Right lobe of liver (tissue), 4 donors: ENCODE results near the gene HTRA3.

Experiments
- POLR2A ChIP-seq: fragments of 450-650 bp; IDR thresholded peaks from one replicate; pipeline ENCODE4 v1.6.1; 2017; ENCODE audit warnings: antibody characterized with exemption, mild to moderate bottlenecking
- TF ChIP-seq, protein P1 (sequence below), 4 donors: fragments of 200-600 bp in 3 of 4; fragments of 450-650 bp in 1 of 4; IDR thresholded peaks; one replicate each; pipeline versions ENCODE4 v1.5.1 to v1.8.0; 2016 to 2022; ENCODE audit warnings: antibody characterized with exemption in 4 of 4, mild to moderate bottlenecking in 2 of 4
- donor health status: DM: no; HTN: no; CAD: no.
- donor health status: DM: no; HTN: no; CAD: no.
- donor health status: DM: no; HTN: yes; CAD: no.

DNA sequence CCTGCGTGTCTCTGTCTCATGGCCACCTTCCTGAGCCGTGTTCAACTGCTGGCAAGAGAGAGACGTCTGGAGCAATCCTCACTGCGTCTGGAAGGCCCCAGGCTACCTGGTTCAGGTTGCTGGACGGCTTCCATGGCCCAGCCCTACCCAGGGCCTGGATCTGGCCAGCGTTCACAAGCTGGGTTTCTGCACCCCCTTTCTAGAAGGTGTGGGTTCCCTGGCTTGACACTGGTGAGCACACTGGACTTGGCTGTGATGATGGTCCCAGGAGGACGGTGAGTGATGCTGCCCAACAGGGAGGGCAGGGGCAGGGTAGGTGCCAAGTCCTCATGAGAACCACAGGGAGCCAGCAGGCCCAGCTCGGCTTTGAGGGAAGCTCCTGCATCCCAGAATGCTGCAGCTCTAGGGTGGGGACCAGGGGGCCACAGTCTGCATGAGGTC lies 63.4 kb downstream of the HTRA3 start:
- TF ChIP-seq, protein P1, sequence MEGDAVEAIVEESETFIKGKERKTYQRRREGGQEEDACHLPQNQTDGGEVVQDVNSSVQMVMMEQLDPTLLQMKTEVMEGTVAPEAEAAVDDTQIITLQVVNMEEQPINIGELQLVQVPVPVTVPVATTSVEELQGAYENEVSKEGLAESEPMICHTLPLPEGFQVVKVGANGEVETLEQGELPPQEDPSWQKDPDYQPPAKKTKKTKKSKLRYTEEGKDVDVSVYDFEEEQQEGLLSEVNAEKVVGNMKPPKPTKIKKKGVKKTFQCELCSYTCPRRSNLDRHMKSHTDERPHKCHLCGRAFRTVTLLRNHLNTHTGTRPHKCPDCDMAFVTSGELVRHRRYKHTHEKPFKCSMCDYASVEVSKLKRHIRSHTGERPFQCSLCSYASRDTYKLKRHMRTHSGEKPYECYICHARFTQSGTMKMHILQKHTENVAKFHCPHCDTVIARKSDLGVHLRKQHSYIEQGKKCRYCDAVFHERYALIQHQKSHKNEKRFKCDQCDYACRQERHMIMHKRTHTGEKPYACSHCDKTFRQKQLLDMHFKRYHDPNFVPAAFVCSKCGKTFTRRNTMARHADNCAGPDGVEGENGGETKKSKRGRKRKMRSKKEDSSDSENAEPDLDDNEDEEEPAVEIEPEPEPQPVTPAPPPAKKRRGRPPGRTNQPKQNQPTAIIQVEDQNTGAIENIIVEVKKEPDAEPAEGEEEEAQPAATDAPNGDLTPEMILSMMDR (IDR thresholded peaks at IDR 0.05) = no peak
- TF ChIP-seq POLR2A = no peak
